Astrocyte (in vitro differentiated cells and primary cell): Measurements from ENCODE around the gene POLN.

Source experiments
- CTCF ChIP-seq: IDR thresholded peaks from 2 replicates; pipeline ENCODE4 v1.5.1; 2011; ENCODE audit warnings: low read depth, mild to moderate bottlenecking, inconsistent platforms, low read length, moderate library complexity; ENCODE audit not compliant: insufficient read depth
- EZH2 ChIP-seq: IDR thresholded peaks from 2 replicates; pipeline ENCODE4 v1.6.1; 2012; ENCODE audit warnings: mild to moderate bottlenecking, low read length, inconsistent platforms; ENCODE audit not compliant: insufficient read depth

- TF ChIP-seq CTCF, result no peak
- no peak for TF ChIP-seq EZH2
Observed at GRCh38 chr4:2142630-2143427, 99.1 kb downstream of the POLN start.
